GM19452 (cell line): ENCODE results near the gene SETX.
"Not testable (repeated sequence)": the region's sequence is repeated elsewhere in the genome, so short reads cannot be mapped to it uniquely, and the experiment has no call there.

ENCODE experiments used
- ATAC-seq: cut with Tn5 transposase; IDR thresholded peaks from one replicate; pipeline ENCODE4 v1.9.1; 2021; ENCODE audit not compliant: unreplicated experiment

Gene SETX

DNA sequence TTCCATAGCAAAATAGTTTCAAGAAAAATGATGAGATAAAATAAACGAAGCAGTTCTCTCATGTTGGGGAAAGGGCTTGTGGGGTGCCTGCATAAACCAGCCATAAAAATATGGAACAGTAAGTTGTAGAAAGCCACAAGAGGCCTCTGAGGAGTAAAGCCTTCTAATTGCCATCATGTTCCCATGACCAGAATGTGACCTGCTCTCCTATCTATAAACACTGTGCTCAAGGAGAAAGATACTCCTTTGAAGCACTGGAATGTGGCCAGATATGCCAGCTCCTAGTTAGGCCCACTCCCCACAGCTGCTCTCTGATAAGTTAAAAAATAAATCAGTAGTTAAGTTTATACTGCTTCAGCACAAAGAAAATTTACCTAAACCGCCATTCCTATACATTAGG lies 65.8 kb downstream of the SETX start:
- ATAC-seq: no peak

DNA sequence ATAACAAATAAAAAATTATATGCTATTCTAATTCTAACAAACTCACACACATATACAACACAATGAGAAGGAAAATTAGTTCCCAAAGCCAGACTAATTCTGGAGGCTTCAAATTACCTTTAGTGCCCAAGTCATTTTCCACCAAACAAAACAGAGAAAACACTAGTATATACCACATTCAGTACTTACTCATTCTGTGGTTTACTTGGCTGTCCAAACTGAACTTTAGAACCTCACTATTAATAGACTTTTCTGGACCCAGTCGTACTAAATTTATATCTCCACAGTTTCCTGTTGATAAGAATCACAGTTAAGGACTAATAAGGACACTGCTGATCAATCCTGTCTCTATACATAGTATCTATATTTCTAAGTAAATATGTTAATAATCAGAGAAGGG lies 66.4 kb downstream of the SETX start:
- no peak for ATAC-seq

DNA sequence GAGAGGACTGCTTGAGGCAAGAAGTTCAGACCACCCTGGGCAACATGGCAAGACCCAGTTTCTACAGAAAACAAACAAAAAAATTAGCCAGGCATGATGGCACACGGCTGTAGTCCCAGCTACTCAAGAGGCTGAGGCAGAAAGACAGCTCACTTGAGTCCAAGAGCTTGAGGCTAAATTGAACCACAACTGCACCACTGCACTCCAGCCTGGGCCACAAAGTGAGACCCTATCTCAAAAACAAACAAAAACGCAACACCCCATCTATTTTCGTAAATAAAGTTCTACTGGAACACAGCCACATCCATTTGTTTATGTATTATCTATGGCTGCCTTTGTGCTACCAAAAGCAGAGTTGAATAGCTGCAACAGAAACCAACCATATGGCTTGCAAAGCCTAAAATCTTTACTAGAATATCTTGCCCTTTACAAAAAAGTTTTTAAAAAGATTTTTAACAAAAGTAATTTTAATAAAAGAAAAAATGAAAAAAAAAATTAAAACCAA lies 67.5 kb downstream of the SETX start:
- no peak for ATAC-seq

DNA sequence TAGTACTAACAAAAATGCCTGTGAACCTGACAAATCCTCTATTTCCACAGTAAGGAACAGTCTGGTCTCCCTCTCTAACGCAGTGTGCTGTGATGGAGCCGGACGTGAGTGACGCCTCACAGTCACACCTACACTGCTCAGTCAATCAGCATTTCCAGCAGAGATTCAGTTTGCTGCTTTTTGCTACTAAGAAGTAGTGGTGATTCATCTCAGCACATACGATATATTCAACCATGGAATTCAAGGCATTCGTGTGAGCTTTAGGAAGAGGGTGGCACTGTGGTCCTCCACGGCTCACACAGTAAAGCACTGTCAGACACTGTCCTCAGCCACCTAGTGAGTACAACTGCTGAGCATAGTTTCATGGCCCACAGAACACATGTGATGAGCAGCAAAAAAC lies 70.9 kb downstream of the SETX start:
- ATAC-seq: no peak

DNA sequence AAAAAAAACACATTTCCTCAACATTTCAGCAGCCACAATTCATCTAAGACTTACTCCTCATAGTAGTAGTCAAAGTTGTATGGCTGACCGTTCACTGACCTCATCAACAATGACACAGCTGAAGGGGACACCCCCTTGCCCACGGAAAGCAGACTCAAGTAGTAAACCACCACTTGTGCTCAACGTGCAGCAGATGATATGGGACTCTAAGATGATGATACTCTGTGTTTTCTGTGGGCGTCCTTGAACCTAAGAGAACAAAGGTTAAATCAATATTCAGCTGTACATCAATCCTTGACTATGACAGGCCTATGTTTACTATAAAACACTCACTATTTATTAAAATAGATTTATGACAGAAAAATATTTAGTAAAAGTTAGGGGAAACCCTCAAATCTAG lies 71.6 kb downstream of the SETX start:
- ATAC-seq: no peak

DNA sequence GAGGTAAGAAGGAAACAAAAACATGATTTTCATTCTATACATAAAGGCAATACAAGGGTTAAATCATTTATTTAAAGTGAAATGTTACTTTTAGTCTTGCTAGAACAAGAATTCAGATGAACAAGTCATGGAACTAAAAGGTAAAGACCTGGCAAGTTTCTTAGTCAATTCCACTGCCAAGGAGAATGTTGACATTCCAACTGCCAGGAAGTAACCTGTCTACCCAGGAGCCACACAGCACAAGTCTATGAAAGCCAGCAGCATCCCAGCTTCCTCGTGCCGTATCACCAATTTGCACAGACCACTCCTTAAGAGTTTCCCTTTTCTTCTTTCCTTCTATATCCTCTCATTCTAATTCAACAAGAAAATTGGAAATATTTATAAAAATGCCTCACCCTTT lies 79.9 kb downstream of the SETX start:
- ATAC-seq: no peak

DNA sequence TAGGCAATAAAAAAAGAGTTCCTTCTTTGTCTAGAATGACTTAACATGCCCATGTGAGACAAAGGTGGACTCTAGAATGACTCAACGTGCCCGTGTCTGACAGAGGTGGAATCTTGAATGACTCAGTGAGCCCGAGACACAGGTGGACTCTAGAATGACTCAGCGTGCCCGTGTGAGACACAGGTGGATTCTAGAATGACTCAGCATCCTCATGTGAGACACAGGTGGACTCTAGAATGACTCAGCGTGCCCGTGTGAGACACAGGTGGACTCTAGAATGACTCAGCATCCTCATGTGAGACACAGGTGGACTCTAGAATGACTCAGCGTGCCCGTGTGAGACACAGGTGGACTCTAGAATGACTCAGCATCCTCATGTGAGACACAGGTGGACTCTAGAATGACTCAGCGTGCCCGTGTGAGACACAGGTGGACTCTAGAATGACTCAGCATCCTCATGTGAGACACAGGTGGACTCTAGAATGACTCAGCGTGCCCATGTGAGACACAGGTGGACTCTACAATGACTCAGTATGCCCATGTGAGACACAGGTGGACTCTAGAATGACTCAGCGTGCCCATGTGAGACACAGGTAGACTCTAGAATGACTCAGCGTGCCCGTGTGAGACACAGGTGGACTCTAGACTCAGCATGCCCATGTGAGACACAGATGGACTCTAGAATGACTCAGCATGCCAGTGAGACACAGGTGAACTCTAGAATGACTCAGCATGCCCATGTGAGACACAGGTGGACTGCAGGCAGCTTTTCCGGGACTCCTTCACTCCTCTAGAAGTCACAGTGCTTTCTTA lies 84.9 kb downstream of the SETX start:
- not testable (repeated sequence) for ATAC-seq

DNA sequence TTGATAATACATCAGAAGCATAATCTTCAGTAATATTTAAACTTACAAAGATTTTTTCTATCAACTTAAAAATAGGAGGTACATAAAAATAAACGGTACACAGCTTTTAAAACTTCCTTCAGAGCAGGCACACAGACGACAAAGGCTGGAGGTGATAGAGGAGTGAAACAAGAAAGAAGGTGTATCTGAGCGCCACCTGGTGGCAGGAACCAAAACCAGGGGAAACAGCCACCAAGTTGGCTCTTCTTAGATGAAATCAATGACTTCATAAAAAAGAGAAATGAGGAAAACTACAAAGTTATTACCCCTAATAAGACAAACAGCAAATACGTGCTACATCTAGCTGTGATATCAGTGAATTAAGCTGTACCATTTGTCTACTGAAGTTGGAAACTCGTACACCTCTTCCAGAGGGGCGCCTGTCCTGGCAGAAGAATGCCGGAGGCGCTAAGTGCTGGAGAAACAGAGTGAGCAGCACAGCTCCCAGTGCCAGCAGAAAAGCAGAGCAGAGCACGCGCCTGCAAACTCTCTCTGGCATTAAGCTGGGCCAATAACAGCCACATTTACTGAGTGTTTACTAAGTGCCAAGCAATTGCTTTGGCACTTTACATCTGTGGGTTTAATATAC lies 85.9 kb downstream of the SETX start:
- no peak for ATAC-seq

DNA sequence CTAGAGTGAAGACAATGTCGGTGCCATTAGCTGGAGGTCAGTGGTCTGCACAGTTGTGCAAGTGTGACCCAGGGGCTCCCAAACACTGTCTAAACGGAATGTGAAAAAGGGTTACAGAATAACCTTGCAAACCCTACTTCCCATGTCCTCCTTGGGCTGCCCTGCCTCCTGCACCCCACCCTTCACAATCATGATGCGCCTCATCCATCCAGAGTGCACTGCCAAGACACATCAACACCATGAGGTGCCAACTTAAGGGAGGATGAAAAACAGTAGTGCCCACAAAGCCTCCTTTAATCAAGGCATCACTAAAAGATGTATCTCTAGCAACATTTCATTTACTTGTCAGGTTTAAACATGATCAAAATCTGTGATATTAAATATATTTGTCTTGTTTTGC lies 87.1 kb downstream of the SETX start:
- ATAC-seq: no peak

DNA sequence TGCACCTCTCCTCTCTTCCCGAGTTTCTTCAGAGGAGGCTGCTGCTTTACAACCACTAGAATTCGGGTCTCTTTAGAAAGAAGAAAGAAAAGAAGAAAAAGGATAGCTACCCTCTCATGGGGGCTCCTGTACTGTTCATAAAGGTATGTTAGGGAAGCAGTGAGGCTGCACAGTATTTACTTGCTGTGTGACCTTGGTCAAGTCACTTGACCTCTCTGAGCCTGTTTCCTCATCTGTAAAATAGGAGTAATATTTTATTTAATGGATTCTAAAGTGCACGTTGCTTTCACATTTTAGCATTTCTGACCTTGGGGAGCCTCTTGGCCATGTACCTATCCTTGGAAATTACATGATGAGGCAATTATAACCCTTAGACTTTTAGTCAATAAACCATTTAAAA lies 88.8 kb downstream of the SETX start:
- ATAC-seq: no peak

DNA sequence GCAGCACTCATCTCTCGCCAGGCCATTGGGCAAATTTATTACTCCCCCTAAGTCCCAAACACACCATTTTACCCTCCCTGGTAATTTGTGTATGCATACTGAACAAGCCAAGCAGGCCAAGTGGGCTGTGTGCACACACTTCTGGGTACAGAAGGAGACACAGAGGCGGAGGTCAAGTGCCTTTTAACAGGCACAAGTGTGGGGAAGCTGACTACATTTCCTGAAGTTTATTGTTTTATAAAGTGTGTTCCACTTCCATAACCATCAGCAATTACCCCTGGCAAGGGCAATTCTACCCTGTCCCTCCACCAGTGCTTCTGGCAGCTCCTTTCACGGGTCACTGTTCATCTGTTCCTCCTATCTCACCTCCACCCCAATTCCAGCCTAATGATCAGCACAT lies 93.9 kb downstream of the SETX start:
- ATAC-seq: no peak

DNA sequence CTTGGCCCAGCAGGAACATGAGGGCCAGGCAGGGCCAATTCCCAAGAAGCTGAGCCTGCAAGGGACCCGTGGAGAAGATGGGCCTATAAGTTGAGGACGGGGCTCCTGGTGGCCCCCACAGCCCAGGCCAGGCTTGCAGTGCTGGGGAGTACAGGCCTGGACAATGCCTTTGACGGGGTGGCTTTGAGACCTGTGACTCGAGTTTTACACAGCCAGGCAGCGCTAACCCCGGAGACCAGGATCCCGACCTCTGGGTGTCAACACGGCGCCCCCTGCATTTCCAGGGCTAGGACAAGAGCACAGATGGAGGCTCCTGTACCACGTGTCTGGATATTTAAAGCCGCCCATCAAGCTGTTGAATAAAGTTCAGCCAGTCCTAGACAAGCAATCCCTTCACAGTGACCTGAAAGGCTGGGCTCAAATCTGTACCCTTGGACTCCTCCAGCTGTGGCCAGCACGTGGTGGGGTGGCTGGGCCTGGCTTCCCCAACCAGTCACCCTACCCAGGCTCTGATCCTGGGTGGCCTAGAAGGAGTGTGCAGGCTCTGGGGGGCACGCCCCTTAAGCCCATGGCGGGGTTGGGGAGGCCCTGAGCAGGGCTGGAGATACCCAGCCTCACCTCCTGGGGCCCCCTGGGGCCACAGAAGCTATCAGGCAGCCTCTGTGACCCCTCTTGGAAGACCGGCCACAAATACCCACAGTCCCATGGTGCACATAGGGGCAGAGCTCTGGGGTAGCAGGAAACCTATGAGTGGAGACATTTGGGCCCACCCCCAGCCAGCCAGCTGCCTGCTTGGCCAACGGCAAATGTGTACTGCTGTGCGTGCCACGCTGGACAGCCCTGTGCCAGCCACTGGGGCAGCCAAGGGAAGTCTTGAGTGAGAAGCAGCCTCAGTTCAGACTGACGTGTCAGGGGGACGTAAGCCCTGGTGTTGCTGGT lies 104.2 kb downstream of the SETX start:
- ATAC-seq: no peak

DNA sequence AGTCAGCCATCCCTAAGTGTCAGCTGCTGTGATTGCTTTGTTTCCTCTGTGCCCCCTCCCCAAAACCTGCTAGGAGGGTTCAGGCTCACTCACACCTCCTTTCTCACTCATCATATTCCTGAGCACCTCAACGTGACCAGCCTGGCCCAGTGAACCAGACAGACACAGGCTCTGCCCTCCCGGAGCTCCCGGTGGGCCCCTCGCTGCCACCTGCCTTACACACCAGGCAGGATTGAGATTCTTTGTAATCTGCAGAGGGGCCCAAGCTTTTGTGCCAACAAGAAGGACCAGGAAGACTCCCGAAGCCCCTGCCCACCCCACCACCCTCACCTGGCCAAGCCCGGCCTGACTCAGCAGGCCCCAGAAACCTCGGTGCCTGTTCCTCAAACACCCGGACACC lies 105.1 kb downstream of the SETX start:
- no peak for ATAC-seq

DNA sequence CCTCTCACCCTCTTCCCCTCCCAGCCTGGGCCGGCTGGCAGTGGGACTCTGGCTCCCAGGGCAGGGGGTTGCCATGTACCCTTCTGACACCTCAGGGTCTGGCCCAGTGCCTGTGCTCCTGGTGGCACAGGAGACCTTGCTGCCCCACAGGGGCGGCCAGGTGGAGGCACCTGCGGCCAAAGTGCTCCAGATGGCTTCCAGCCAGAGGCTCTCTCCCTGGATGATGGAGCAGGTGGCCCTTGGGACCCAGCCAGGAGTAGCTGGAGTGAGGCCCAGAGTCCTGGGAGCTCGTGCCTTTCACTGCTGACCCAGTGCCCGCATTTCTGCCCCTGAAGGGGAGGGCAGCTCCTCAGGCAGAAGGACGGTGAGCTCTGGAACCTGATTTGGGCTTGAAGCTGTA lies 105.7 kb downstream of the SETX start:
- no peak for ATAC-seq

DNA sequence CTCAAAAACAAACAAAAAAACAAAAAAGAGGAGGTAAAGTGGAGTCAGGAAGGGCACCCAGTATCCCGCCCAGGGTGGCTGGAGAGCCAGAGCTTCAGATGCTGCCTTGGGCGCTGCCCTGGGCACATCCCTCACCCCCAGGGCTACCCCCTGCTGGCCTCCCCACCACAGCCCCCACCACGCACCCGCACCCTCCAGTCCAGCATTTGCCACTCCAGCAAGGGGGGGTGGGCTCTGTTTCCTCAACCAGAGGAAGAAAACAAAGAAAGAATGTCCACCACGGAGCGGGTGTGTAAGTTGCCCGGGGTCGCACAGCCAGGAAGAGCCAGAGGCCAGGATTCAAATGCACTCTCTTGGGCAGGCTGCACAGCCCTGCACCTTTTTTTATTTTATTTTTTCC lies 106.8 kb downstream of the SETX start:
- no peak for ATAC-seq

DNA sequence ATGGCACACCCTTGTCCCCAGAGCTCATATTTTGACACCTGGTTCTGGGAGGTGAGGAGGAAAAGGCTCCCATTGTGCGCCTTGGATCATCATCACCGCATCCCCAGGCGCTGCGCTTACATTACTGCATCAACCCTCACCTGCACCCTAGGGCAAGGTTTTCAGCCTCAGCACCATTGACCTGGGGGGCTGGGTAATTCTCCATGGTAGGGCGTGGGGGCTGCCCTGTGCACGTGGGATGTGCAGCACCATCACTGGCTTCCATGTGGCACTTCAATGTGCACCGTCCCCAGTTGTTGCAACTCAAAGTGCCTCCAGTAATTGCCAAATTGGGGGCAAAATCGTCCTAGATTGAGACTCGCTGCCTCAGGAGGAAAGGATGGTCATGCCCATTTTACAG lies 109.3 kb downstream of the SETX start:
- ATAC-seq: no peak

DNA sequence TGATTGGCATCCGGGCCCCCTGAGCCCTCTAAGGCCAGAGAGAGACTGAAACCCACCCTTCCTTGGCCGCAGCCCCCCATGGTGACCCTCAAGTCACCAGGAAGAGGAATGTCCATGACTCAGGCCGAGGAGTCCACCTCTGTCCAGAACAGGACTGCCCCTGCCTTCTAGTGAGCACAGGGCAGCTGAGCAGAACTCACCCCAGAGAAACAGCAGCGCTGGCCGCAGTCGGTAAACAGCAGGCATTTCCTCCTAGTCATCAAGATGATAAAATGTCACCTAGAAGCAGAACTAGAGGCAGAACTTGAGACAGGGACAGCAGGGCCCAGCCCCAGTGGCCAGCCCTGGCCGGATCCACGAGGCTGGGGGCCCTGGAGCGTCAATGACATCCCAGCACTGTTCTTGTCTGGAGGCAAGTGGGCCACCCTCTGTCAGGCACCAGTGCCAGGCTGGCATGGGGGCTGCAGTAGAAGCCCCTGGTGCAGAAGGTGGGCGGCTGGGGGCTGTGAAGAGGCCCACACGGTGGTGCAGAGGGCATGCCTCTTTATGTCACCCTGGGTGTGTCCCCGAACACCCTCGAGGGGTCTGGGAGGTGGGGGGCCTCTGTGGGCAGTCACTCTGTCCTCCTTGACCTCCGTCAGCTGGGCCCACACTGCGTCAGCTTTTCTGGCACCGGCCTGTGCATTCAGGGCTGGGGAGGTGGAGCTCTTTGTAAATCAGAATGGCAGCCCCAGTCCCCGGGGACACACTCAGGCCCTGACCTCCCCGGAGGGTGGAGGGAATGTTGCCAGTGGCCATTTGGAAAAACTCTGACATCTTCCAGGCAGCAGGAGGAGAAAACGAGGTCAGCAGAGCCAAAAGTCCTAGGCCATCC lies 110.0 kb downstream of the SETX start:
- no peak for ATAC-seq

DNA sequence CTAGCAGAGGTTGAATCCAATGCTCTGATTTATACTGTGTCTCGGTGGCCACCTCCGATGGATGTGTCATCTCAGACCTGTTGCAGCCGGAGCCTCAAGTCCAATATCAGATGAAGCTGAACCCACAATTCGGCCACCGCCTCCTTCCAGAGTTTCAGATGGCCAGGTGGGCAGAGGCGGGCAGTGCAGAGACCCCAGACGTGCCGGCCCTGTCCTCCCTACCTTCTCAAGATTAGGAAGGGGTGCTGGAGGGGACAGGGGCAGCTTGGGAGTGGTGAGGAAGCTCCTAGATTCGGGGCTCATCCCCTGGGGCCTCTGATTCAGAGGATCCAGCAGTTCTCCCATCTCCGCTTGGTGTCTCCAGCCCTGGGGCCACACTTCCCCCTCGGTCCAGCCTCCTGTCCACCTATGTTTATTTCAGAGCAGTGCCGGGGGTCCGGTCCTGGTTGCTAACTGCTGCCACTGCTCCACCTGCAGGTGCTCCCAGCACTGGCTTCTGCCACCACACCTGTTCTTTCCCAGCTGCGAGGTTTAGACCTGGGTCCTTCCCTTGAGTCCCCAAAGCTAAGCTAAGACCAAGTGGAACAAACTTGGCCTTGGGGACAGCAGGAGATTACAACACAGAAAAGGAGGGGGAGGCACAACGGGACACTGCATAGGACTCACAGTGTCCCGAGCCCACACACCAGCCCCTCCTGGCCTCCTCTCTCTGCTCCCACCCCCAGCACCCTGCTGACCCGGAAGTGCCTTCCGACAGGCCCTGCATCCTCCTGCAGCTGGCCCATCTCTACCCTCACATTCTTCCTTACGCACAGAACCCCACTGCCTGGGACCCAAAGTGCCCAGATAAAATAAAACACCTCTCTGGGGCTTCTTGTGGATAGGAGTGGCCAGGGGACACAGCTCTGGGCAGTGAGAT lies 111.4 kb downstream of the SETX start:
- ATAC-seq: no peak

DNA sequence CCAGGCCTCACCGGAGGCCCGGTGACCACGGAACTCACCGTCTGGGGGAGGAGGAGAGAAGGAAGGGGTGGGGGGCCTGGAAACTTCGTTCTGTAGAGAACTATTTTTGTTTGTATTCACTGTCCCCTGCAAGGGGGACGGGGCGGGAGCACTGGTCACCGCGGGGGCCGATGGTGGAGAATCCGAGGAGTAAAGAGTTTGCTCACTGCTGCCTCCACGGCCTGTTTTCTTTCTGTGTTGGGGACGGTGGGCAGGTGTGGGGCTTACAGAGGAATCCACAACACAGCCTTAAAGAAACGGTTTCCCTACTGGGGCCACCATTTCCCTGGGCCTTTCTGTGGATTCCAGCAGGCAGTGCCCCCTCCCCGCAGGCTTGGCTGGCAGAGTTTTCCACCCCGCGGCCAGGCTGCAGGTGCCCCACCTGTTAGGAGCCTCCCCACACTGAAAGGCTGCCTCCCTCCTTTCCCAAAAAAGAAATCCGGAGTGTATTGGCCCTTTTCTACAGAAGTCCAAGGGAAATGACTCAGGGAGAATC lies 112.1 kb downstream of the SETX start:
- ATAC-seq: no peak
